ENCODE measurements around the gene ITPR3. TPM values are rescaled to one million over a fixed set of nuclear protein-coding genes. Genes with fewer than 3 reads are reported as not detected.

The ITPR3 gene
- total and polyA plus RNA-seq, 4 donors, result 0.49 to 2.8 (median 0.71) TPM

DNA sequence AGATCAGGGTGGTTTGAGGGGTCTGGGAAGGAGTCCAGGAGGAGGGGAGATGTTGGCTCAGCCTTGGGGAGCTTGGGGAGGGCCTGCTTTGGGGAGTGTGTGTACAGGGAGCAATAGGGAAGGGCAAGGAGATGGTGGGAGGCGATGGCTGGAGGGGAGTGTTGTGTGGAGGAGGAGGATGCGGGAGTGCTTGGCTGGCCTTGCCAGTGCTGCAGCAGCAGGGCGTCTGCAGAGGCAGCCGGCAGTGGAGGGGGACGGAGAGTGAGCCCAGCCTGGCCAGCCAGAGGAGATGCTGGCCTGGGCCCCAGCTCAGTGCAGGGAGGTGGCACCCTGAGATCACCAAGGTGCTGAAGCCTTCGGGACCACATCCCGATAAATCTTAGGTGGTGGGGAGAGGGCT lies 121.7 kb downstream of the ITPR3 start:
- no peaks in the 10 kb centered on the region for H3K36me3 ChIP-seq (ENCODE audit: control insufficient read depth in 4 of 4, insufficient read depth in 3 of 4, low read depth in 1 of 4, low read length in 3 of 4)
- H3K4me1 ChIP-seq (ENCODE audit: control insufficient read depth in 4 of 4, insufficient read depth in 4 of 4, low read length in 3 of 4), result peaks cover 13 to 63% (median 54%) of the 10 kb centered on the region in 4 donors
- H3K9me3 ChIP-seq (ENCODE audit: control insufficient read depth in 4 of 4, low read length in 3 of 4), result no peaks in the 10 kb centered on the region
- WGBS, result 88% methylated on average over 7 of the region's 7 CpGs
- TF ChIP-seq HNF4A (conservative IDR thresholded peaks at IDR 0.05) (no peak), RAD21 (IDR thresholded peaks at IDR 0.05) (no peak), FOXA2 (IDR thresholded peaks at IDR 0.05) (no peak), TAF1 (conservative IDR thresholded peaks at IDR 0.05) (no peak), CTCF (IDR thresholded peaks at IDR 0.05; ENCODE audit: low read depth, low read length, missing input control) (no peak), ZBTB33 (IDR thresholded peaks at IDR 0.05) (no peak), SP1 (IDR thresholded peaks at IDR 0.05) (no peak), YY1 (IDR thresholded peaks at IDR 0.05) (no peak), EGR1 (IDR thresholded peaks at IDR 0.05; ENCODE audit: low read depth in 2 of 2) (no peak), FOXA1 (IDR thresholded peaks at IDR 0.05) (no peak)
- TF ChIP-seq, protein P1, sequence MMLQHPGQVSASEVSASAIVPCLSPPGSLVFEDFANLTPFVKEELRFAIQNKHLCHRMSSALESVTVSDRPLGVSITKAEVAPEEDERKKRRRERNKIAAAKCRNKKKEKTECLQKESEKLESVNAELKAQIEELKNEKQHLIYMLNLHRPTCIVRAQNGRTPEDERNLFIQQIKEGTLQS (IDR thresholded peaks at IDR 0.05), result no peak
- H3K4me3 ChIP-seq (ENCODE audit: low read depth in 1 of 3, low read length in 3 of 3), result no peak overlapping the region
- H3K27ac ChIP-seq (ENCODE audit: low read depth in 1 of 2, low read length in 2 of 2), result no peak overlapping the region
- no peak overlapping the region for H3K9ac ChIP-seq (ENCODE audit: low read depth in 1 of 2, low read length in 2 of 2)
- no peaks in the 10 kb centered on the region for H3K27me3 ChIP-seq (ENCODE audit: control insufficient read depth in 4 of 4, insufficient read depth in 4 of 4, low read length in 3 of 4)
- no peak for DNase-seq (ENCODE audit: low spot score)

GRCh38 chr6:33744001-33744848 lies 123.1 kb downstream of the ITPR3 start:
- Histone ChIP-seq H3K27ac (ENCODE audit: low read depth in 1 of 2, low read length in 2 of 2) (peak overlapping the region; percentile 73 to 76), H3K9me3 (ENCODE audit: control insufficient read depth in 4 of 4, low read length in 3 of 4) (no peaks in the 10 kb centered on the region), H3K4me3 (ENCODE audit: low read depth in 1 of 3, low read length in 3 of 3) (no peak overlapping the region), H3K36me3 (ENCODE audit: control insufficient read depth in 4 of 4, insufficient read depth in 3 of 4, low read depth in 1 of 4, low read length in 3 of 4) (no peaks in the 10 kb centered on the region), H3K4me1 (ENCODE audit: control insufficient read depth in 4 of 4, insufficient read depth in 4 of 4, low read length in 3 of 4) (peaks cover 10 to 52% (median 45%) of the 10 kb centered on the region in 4 donors), H3K9ac (ENCODE audit: low read depth in 1 of 2, low read length in 2 of 2) (no peak overlapping the region), H3K27me3 (ENCODE audit: control insufficient read depth in 4 of 4, insufficient read depth in 4 of 4, low read length in 3 of 4) (no peaks in the 10 kb centered on the region)
- DNase-seq (ENCODE audit: low spot score), result peak; percentile 77
- WGBS, result 24% methylated on average over 11 of the region's 11 CpGs
- TF ChIP-seq HNF4G (IDR thresholded peaks at IDR 0.05) (peak; percentile 37), YY1 (IDR thresholded peaks at IDR 0.05) (peak; percentile 35), SP1 (IDR thresholded peaks at IDR 0.05) (peak; percentile 75), ZBTB33 (IDR thresholded peaks at IDR 0.05) (no peak), RAD21 (IDR thresholded peaks at IDR 0.05) (peak; percentile 80 to 88), EGR1 (IDR thresholded peaks at IDR 0.05; ENCODE audit: low read depth in 2 of 2) (no peak), RXRA (IDR thresholded peaks at IDR 0.05) (peak; percentile 66 to 78), HNF4A (conservative IDR thresholded peaks at IDR 0.05) (peak; percentile 83 to 84), MAX (IDR thresholded peaks at IDR 0.05) (peak; percentile 49), TAF1 (conservative IDR thresholded peaks at IDR 0.05) (no peak), JUND (IDR thresholded peaks at IDR 0.05) (peak in 1 of 2 donors; percentile 23), CTCF (IDR thresholded peaks at IDR 0.05; ENCODE audit: low read depth, low read length, missing input control) (peak; percentile 93)
- TF ChIP-seq, protein P1 (IDR thresholded peaks at IDR 0.05), result no peak
